ENCODE measurements around the gene CCDC34. TPM values are rescaled to one million over a fixed set of nuclear protein-coding genes. Genes with fewer than 3 reads are reported as not detected.
A peak's percentile ranks its signal among the peaks of the same experiment; 100 is the strongest.

CCDC34 gene
- total RNA-seq, 1 donor from 2014 or later, result 30.6 TPM

DNA sequence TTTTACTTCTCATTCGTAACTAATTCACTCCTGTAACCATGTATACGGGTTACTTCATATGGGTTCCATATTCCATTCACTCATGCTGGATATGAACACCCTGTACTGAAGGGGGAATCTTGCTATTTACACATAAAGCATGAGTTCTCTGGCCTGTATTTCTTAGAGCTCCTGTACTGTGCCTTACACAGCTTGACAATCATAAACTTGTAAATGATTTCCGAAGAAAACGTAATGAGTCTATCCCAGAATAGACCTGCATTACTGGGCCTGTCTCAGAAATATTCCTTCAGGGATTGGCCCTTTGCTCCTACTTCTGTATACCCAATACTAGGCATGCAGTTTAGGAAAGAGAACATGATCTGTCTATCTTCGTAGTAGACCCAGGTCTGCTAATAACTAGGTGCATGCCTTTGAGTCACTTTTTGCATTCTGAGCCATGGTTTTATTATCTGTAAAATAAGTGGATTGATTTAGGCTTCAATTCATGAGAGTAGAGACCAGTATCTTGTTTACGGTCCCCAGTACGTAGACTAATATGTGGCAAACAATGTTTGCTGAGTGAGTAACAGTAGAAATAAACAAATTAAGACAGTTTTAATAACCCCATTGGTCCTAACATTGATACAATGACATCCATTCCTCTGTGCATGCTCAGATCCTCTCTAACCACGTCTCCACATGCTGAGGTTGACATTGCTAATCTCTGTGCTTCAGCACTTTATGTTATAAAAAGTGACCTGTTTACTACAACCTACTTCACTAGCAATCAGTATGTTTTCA, 1.2 kb downstream of the CCDC34 start:
- H3K4me2 ChIP-seq, result peak overlapping the region; percentile 84
- H3K4me1 Mint-ChIP-seq, result peaks cover 44% of the 10 kb centered on the region
- H3K9ac ChIP-seq, result no peak overlapping the region
- peaks cover 13% of the 10 kb centered on the region for H4K20me1 ChIP-seq (ENCODE audit: low read depth)
- H3K27me3 Mint-ChIP-seq (ENCODE audit: insufficient read depth, low read depth), result peaks cover 2% of the 10 kb centered on the region
- no peak overlapping the region for H3K27ac ChIP-seq
- peak overlapping the region; percentile 62 for H3K4me3 ChIP-seq
- H3K36me3 ChIP-seq, result peaks cover 8% of the 10 kb centered on the region
- H3K9me3 Mint-ChIP-seq, result no peaks in the 10 kb centered on the region
- peaks cover 50% of the 10 kb centered on the region for H3F3A ChIP-seq (ENCODE audit: low read depth)
- peak overlapping the region; percentile 88 for H3K27ac Mint-ChIP-seq
- peaks cover 11% of the 10 kb centered on the region for H3K36me3 Mint-ChIP-seq
- no peak for DNase-seq (ENCODE audit: low spot score)
- no peak overlapping the region for H2AFZ ChIP-seq (replicated peaks)
- H3K9me3 ChIP-seq (ENCODE audit: low read depth), result no peaks in the 10 kb centered on the region
- TF ChIP-seq, protein P1, sequence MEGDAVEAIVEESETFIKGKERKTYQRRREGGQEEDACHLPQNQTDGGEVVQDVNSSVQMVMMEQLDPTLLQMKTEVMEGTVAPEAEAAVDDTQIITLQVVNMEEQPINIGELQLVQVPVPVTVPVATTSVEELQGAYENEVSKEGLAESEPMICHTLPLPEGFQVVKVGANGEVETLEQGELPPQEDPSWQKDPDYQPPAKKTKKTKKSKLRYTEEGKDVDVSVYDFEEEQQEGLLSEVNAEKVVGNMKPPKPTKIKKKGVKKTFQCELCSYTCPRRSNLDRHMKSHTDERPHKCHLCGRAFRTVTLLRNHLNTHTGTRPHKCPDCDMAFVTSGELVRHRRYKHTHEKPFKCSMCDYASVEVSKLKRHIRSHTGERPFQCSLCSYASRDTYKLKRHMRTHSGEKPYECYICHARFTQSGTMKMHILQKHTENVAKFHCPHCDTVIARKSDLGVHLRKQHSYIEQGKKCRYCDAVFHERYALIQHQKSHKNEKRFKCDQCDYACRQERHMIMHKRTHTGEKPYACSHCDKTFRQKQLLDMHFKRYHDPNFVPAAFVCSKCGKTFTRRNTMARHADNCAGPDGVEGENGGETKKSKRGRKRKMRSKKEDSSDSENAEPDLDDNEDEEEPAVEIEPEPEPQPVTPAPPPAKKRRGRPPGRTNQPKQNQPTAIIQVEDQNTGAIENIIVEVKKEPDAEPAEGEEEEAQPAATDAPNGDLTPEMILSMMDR (IDR thresholded peaks at IDR 0.05), result no peak
- no peak for TF ChIP-seq EZH2phosphoT487 (IDR thresholded peaks at IDR 0.05)
- no peak for TF ChIP-seq EZH2 (IDR thresholded peaks at IDR 0.05)
- no peaks in the 10 kb centered on the region for H3K27me3 ChIP-seq
- peaks cover 29% of the 10 kb centered on the region for H3K79me2 ChIP-seq (ENCODE audit: low read depth)
- H3K4me1 ChIP-seq, result peaks cover 24% of the 10 kb centered on the region
- H3K4me3 Mint-ChIP-seq, result peak overlapping the region; percentile 98

GRCh38 chr11:27358296-27358695, 4.7 kb downstream of the CCDC34 start:
- no peak for DNase-seq (ENCODE audit: low spot score)
- H3K36me3 Mint-ChIP-seq, result peaks cover 13% of the 10 kb centered on the region
- no peaks in the 10 kb centered on the region for H3K9me3 Mint-ChIP-seq
- Histone ChIP-seq H3K36me3 (no peaks in the 10 kb centered on the region), H3K27me3 (no peaks in the 10 kb centered on the region), H3K4me2 (no peak overlapping the region), H3K9me3 (ENCODE audit: low read depth) (no peaks in the 10 kb centered on the region), H3K27ac (no peak overlapping the region), H3K4me1 (peaks cover 20% of the 10 kb centered on the region), H4K20me1 (ENCODE audit: low read depth) (no peaks in the 10 kb centered on the region), H3K79me2 (ENCODE audit: low read depth) (peaks cover 30% of the 10 kb centered on the region), H3K9ac (no peak overlapping the region), H3K4me3 (no peak overlapping the region), H3F3A (ENCODE audit: low read depth) (peaks cover 20% of the 10 kb centered on the region), H2AFZ (replicated peaks) (no peak overlapping the region)
- no peak overlapping the region for H3K4me3 Mint-ChIP-seq
- H3K27me3 Mint-ChIP-seq (ENCODE audit: insufficient read depth, low read depth), result peaks cover 2% of the 10 kb centered on the region
- no peak for TF ChIP-seq EZH2 (IDR thresholded peaks at IDR 0.05)
- no peak for TF ChIP-seq EZH2phosphoT487 (IDR thresholded peaks at IDR 0.05)
- TF ChIP-seq, protein P1 (IDR thresholded peaks at IDR 0.05), result no peak
- H3K27ac Mint-ChIP-seq, result no peak overlapping the region
- H3K4me1 Mint-ChIP-seq, result peaks cover 37% of the 10 kb centered on the region

DNA sequence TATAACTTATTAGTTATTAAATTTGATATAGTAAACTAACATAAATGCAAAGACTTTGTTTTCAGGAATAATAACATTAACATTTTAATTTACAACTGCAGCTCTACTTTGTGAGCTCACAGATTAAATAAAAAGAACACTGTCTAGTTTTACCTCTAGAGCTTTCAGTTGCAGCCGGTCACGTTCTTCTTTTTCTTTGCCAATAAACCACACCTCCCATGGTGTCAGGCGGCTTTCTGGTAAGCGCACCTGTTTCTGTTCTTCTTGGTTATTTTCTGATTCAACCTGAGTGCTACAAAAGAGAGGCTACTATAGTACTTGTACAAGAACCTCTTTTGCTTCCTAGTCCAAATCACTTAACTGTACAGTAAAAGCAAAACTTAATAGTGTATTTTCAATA, 5.8 kb downstream of the CCDC34 start:
- Histone ChIP-seq H3K79me2 (ENCODE audit: low read depth) (peaks cover 26% of the 10 kb centered on the region), H3K4me1 (peaks cover 27% of the 10 kb centered on the region), H3K9me3 (ENCODE audit: low read depth) (no peaks in the 10 kb centered on the region), H3F3A (ENCODE audit: low read depth) (peaks cover 19% of the 10 kb centered on the region), H2AFZ (replicated peaks) (no peak overlapping the region), H3K4me2 (no peak overlapping the region), H3K9ac (no peak overlapping the region), H3K27ac (no peak overlapping the region), H3K36me3 (no peaks in the 10 kb centered on the region), H4K20me1 (ENCODE audit: low read depth) (no peaks in the 10 kb centered on the region), H3K27me3 (no peaks in the 10 kb centered on the region), H3K4me3 (no peak overlapping the region)
- TF ChIP-seq, protein P1 (IDR thresholded peaks at IDR 0.05), result no peak
- TF ChIP-seq EZH2phosphoT487 (IDR thresholded peaks at IDR 0.05), result no peak
- TF ChIP-seq EZH2 (IDR thresholded peaks at IDR 0.05), result no peak
- H3K36me3 Mint-ChIP-seq, result peaks cover 16% of the 10 kb centered on the region
- peaks cover 30% of the 10 kb centered on the region for H3K4me1 Mint-ChIP-seq
- no peak overlapping the region for H3K27ac Mint-ChIP-seq
- H3K9me3 Mint-ChIP-seq, result no peaks in the 10 kb centered on the region
- DNase-seq (ENCODE audit: low spot score), result no peak
- no peak overlapping the region for H3K4me3 Mint-ChIP-seq
- H3K27me3 Mint-ChIP-seq (ENCODE audit: insufficient read depth, low read depth), result peaks cover 2% of the 10 kb centered on the region

All from neural progenitor cell (in vitro differentiated cells).